HepG2 (cell line): ENCODE data around the gene ADGRG6. TPM values are rescaled to one million over a fixed set of nuclear protein-coding genes. Genes with fewer than 3 reads are reported as not detected.

ENCODE experiments used
- EHMT2 ChIP-seq: fragments of 200-600 bp; sonication (generic); IDR thresholded peaks from 2 replicates; pipeline ENCODE4 v1.7.0; 2017; ENCODE audit warnings: antibody characterized with exemption, low read depth, low read length, borderline replicate concordance
- GATAD1 ChIP-seq: IDR thresholded peaks from 2 replicates; pipeline ENCODE4 v1.6.1; 2016; ENCODE audit warnings: missing genetic modification reagents, missing compliant biosample characterization
- HNRNPLL ChIP-seq: fragments of 200-400 bp; formaldehyde crosslinking; IDR thresholded peaks from 2 replicates; pipeline ENCODE4 v1.6.1; 2017; ENCODE audit warnings: mild to moderate bottlenecking, low read depth, low read length; ENCODE audit not compliant: poor library complexity, severe bottlenecking
- MAFG ChIP-seq: sonication (generic); formaldehyde crosslinking; IDR thresholded peaks from 2 replicates; pipeline ENCODE4 v1.5.1; 2020; ENCODE audit warnings: mild to moderate bottlenecking, missing genetic modification reagents
- MAFK ChIP-seq, 2 experiments: IDR thresholded peaks in 1 of 2; conservative IDR thresholded peaks in 1 of 2; 2 replicates each; pipeline ENCODE4 v1.6.1; 2011; ENCODE audit warnings: improper control_type of control experiment in 2 of 2, low read length in 2 of 2
- MATR3 ChIP-seq: sonication (generic); formaldehyde crosslinking; IDR thresholded peaks from 2 replicates; pipeline ENCODE4 v1.4.0; 2020; ENCODE audit warnings: missing genetic modification reagents
- MLLT10 ChIP-seq: sonication (generic); formaldehyde crosslinking; IDR thresholded peaks from 2 replicates; pipeline ENCODE4 v1.4.0; 2020; ENCODE audit warnings: missing genetic modification reagents
- NCOA5 ChIP-seq: sonication (generic); formaldehyde crosslinking; IDR thresholded peaks from 2 replicates; pipeline ENCODE4 v1.4.0; 2020; ENCODE audit warnings: missing genetic modification reagents
- NFIB ChIP-seq: sonication (generic); formaldehyde crosslinking; IDR thresholded peaks from 2 replicates; pipeline ENCODE4 v1.9.0; 2021; ENCODE audit warnings: missing genetic modification reagents, mild to moderate bottlenecking, borderline replicate concordance
- NKX3-1 ChIP-seq: sonication (generic); formaldehyde crosslinking; IDR thresholded peaks from 2 replicates; pipeline ENCODE4 v1.5.0; 2020; ENCODE audit warnings: missing genetic modification reagents
- NR2F6 ChIP-seq, 2 experiments: IDR thresholded peaks; 2 replicates each; pipeline ENCODE4 v1.6.1; 2016; ENCODE audit warnings: antibody characterized with exemption in 1 of 2, mild to moderate bottlenecking in 1 of 2
- POLR2G ChIP-seq: fragments of 200-400 bp; formaldehyde crosslinking; IDR thresholded peaks from 2 replicates; pipeline ENCODE4 v1.6.1; 2018; ENCODE audit warnings: mild to moderate bottlenecking, low read depth, low read length, moderate library complexity
- SPEN ChIP-seq: sonication (generic); formaldehyde crosslinking; IDR thresholded peaks from 2 replicates; pipeline ENCODE4 v1.5.1; 2020; ENCODE audit warnings: low read depth, mild to moderate bottlenecking, missing genetic modification reagents
- ZNF34 ChIP-seq: sonication (generic); formaldehyde crosslinking; IDR thresholded peaks from 2 replicates; pipeline ENCODE4 v1.4.0; 2020; ENCODE audit warnings: mild to moderate bottlenecking, missing genetic modification reagents, borderline replicate concordance
- ZNF343 ChIP-seq: sonication (generic); formaldehyde crosslinking; IDR thresholded peaks from 2 replicates; pipeline ENCODE4 v1.4.0; 2020; ENCODE audit warnings: mild to moderate bottlenecking, missing genetic modification reagents
- ZNF543 ChIP-seq: sonication (generic); formaldehyde crosslinking; IDR thresholded peaks from 2 replicates; pipeline ENCODE4 v1.4.0; 2020; ENCODE audit warnings: mild to moderate bottlenecking, missing genetic modification reagents
- ZNF564 ChIP-seq: sonication (generic); formaldehyde crosslinking; IDR thresholded peaks from 2 replicates; pipeline ENCODE4 v1.8.1; 2023; ENCODE audit warnings: mild to moderate bottlenecking, missing genetic modification reagents
- ZNF605 ChIP-seq: sonication (generic); formaldehyde crosslinking; IDR thresholded peaks from 2 replicates; pipeline ENCODE4 v1.8.0; 2022; ENCODE audit warnings: mild to moderate bottlenecking, missing genetic modification reagents
- ZNF614 ChIP-seq: IDR thresholded peaks from 2 replicates; pipeline ENCODE4 v1.6.1; 2018; ENCODE audit warnings: missing biosample characterization, missing genetic modification reagents, inconsistent platforms, borderline replicate concordance
- ZNF616 ChIP-seq: sonication (generic); formaldehyde crosslinking; IDR thresholded peaks from 2 replicates; pipeline ENCODE4 v1.5.0; 2020; ENCODE audit warnings: low read depth, mild to moderate bottlenecking, missing genetic modification reagents
- ZSCAN21 ChIP-seq: sonication (generic); formaldehyde crosslinking; IDR thresholded peaks from 2 replicates; pipeline ENCODE4 v1.8.0; 2022; ENCODE audit warnings: mild to moderate bottlenecking, missing genetic modification reagents, moderate library complexity, borderline replicate concordance
- polyA plus RNA-seq, 8 experiments: library from polyadenylated mRNA; depleted of rRNA in 3 of 8; stranded (reverse) in 7 of 8; unstranded in 1 of 8; fragments of >200 nt; fragmentation: Illumina TruSeq in 4 of 8; extraction: Trizol in 4 of 8; gene quantifications; 2 replicates each; pipeline versions ENCODE4 v1.2.1 to v1.2.3, GENCODE V29; 2011 to 2016; ENCODE audit warnings: low read depth in 4 of 8, missing spikeins in 1 of 8, mixed read lengths in 1 of 8; ENCODE audit not compliant: insufficient read depth in 1 of 8
- total RNA-seq, 5 experiments: library from RNA; depleted of rRNA; stranded (reverse); fragments of >200 nt; fragmentation: Illumina TruSeq; extraction: Trizol; gene quantifications; 2 replicates each; pipeline ENCODE4 v1.2.3, GENCODE V29; 2016; ENCODE audit warnings: low read depth in 1 of 5
- TF ChIP-seq, protein P1 (sequence below): sonication (generic); formaldehyde crosslinking; conservative IDR thresholded peaks from 2 replicates; pipeline ENCODE4 v1.4.0; 2020; ENCODE audit warnings: mild to moderate bottlenecking, missing genetic modification reagents, moderate library complexity
- TF ChIP-seq, protein P2 (sequence below): sonication (generic); formaldehyde crosslinking; IDR thresholded peaks from 2 replicates; pipeline ENCODE4 v1.8.0; 2022; ENCODE audit warnings: missing genetic modification reagents, mild to moderate bottlenecking, inconsistent platforms, borderline replicate concordance
- TF ChIP-seq, protein P3 (sequence below): sonication (generic); formaldehyde crosslinking; IDR thresholded peaks from 2 replicates; pipeline ENCODE4 v1.4.0; 2020; ENCODE audit warnings: mild to moderate bottlenecking, missing genetic modification reagents
- TF ChIP-seq, protein P4 (sequence below): fragments of 450-650 bp; IDR thresholded peaks from 2 replicates; pipeline ENCODE4 v1.6.1; 2017

The ADGRG6 gene
- total and polyA plus RNA-seq, 2 of the 13 experiments (the other 11 are each of a cell fraction or from before 2014, with no cell fraction given) = 129 to 249 TPM

DNA sequence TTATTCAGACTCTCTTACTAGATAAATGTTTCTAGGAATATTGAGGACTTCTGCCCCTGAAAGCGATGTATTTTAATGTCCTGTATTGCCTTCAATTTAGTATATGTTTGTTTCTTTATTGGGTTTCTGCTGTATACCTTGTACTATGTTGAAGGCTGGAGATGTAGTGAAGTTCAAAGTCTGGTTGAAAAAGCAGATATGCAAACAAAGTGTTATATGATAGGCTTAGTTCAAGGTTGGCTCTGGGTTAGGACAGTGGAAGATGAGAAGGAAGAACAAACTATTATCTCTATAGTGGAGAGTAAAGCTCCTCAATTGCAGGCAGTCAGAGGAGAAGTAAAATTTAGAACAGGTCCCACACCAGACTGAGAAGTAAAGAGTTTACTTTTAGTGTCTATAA, 36.3 kb upstream of the ADGRG6 start (continued):
- TF ChIP-seq, protein P1, sequence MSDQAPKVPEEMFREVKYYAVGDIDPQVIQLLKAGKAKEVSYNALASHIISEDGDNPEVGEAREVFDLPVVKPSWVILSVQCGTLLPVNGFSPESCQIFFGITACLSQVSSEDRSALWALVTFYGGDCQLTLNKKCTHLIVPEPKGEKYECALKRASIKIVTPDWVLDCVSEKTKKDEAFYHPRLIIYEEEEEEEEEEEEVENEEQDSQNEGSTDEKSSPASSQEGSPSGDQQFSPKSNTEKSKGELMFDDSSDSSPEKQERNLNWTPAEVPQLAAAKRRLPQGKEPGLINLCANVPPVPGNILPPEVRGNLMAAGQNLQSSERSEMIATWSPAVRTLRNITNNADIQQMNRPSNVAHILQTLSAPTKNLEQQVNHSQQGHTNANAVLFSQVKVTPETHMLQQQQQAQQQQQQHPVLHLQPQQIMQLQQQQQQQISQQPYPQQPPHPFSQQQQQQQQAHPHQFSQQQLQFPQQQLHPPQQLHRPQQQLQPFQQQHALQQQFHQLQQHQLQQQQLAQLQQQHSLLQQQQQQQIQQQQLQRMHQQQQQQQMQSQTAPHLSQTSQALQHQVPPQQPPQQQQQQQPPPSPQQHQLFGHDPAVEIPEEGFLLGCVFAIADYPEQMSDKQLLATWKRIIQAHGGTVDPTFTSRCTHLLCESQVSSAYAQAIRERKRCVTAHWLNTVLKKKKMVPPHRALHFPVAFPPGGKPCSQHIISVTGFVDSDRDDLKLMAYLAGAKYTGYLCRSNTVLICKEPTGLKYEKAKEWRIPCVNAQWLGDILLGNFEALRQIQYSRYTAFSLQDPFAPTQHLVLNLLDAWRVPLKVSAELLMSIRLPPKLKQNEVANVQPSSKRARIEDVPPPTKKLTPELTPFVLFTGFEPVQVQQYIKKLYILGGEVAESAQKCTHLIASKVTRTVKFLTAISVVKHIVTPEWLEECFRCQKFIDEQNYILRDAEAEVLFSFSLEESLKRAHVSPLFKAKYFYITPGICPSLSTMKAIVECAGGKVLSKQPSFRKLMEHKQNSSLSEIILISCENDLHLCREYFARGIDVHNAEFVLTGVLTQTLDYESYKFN (CRISPR knock-in tag) = peak; percentile 98
- TF ChIP-seq ZSCAN21 (no peak), NKX3-1 (no peak), MAFK (conservative IDR thresholded peaks at IDR 0.05 in 1 of 2, IDR thresholded peaks at IDR 0.05 in 1 of 2; ENCODE audit: low read length in 2 of 2) (0 out of 4 replicates have a peak, but pooled peaks of 1 of the 2 experiments have one; percentile 39), EHMT2 (no peak), ZNF614 (peak; percentile 87), POLR2G (no peak), NFIB (CRISPR knock-in tag) (no peak), ZNF605 (CRISPR knock-in tag) (no peak), ZNF543 (no peak), NR2F6 (IDR thresholded peaks at IDR 0.05) (peak; percentile 78), NR2F6 (CRISPR knock-in tag; IDR thresholded peaks at IDR 0.05) (peak; percentile 84), GATAD1 (peak; percentile 56; the same call in 1 of the 2 replicates), MATR3 (CRISPR knock-in tag) (no peak), ZNF343 (CRISPR knock-in tag) (no peak), MLLT10 (CRISPR knock-in tag) (no peak), ZNF564 (no peak), SPEN (no peak), HNRNPLL (no peak), MAFG (no peak), NCOA5 (CRISPR knock-in tag) (no peak), ZNF616 (no peak), ZNF34 (CRISPR knock-in tag) (no peak)
- TF ChIP-seq, protein P2, sequence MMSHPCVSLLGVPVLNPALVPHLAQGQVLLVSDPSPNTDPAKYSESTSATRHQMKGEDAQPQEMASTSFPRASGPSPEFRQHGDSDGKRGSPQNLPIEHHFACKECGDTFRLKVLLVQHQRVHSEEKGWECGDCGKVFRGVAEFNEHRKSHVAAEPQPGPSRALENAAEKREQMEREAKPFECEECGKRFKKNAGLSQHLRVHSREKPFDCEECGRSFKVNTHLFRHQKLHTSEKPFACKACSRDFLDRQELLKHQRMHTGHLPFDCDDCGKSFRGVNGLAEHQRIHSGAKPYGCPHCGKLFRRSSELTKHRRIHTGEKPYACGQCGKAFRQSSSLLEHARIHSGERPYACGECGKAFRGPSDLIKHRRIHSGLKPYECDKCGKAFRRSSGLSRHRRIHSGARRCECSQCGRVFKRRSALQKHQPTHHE (CRISPR knock-in tag) = no peak
- TF ChIP-seq, protein P3, sequence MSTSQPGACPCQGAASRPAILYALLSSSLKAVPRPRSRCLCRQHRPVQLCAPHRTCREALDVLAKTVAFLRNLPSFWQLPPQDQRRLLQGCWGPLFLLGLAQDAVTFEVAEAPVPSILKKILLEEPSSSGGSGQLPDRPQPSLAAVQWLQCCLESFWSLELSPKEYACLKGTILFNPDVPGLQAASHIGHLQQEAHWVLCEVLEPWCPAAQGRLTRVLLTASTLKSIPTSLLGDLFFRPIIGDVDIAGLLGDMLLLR (CRISPR knock-in tag) = no peak
- TF ChIP-seq, protein P4, sequence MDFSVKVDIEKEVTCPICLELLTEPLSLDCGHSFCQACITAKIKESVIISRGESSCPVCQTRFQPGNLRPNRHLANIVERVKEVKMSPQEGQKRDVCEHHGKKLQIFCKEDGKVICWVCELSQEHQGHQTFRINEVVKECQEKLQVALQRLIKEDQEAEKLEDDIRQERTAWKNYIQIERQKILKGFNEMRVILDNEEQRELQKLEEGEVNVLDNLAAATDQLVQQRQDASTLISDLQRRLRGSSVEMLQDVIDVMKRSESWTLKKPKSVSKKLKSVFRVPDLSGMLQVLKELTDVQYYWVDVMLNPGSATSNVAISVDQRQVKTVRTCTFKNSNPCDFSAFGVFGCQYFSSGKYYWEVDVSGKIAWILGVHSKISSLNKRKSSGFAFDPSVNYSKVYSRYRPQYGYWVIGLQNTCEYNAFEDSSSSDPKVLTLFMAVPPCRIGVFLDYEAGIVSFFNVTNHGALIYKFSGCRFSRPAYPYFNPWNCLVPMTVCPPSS = no peak
